Adrenal gland (tissue), 5 donors: ENCODE data around the gene RNF220.

Experiments
- CTCF ChIP-seq, 6 experiments: fragments of 450-650 bp in 4 of 6; fragments of 200-600 bp in 2 of 6; sonication (generic) in 1 of 6; IDR thresholded peaks; 1 replicate in 5 of 6; 2 replicates in 1 of 6; pipeline versions ENCODE4 v1.5.1 to v1.8.0; 2016 to 2021; ENCODE audit warnings: antibody characterized with exemption in 6 of 6, mild to moderate bottlenecking in 2 of 6, moderate library complexity in 1 of 6
- POLR2A ChIP-seq, 2 donors: fragments of 450-650 bp; IDR thresholded peaks; one replicate each; pipeline ENCODE4 v1.6.1; 2017; ENCODE audit warnings: antibody characterized with exemption in 2 of 2, mild to moderate bottlenecking in 2 of 2, moderate library complexity in 1 of 2
- donor health status: DM: no; HTN: no; CAD: no.

- TF ChIP-seq CTCF (IDR thresholded peaks at IDR 0.05) (no peak), POLR2A (IDR thresholded peaks at IDR 0.05) (no peak)
These were observed 153.8 kb downstream of the RNF220 start for GRCh38 chr1:44558883-44559282.
